Stomach (tissue), 9 donors: ENCODE results near the gene PIP5K1B. TPM values are rescaled to one million over a fixed set of nuclear protein-coding genes. Genes with fewer than 3 reads are reported as not detected.
"Not testable (repeated sequence)": the region's sequence is repeated elsewhere in the genome, so short reads cannot be mapped to it uniquely, and the experiment has no call there.

Source experiments
- DNase-seq, 2 donors: peaks; one replicate each; pipeline versions ENCODE4 v3.0.0 to v3.0.0-alpha.2; 2013 to 2019
- H3K27ac ChIP-seq, 5 donors: fragments of 200-600 bp in 4 of 5; sonication (generic) in 4 of 5; one replicate each; pipeline ENCODE4 v1.5.1; 2013 to 2019; ENCODE audit warnings: mild to moderate bottlenecking in 1 of 5, moderate library complexity in 1 of 5
- H3K27me3 ChIP-seq, 3 donors: fragments of 200-600 bp; sonication (generic); one replicate each; pipeline ENCODE4 v1.5.1; 2017 to 2019; ENCODE audit warnings: mixed run types in 1 of 3
- H3K36me3 ChIP-seq, 4 donors: fragments of 200-600 bp; sonication (generic); 1 replicate in 3 of 4; 2 replicates in 1 of 4; pipeline ENCODE4 v1.5.1; 2016 to 2019
- H3K4me1 ChIP-seq, 4 donors: fragments of 200-600 bp; sonication (generic); one replicate each; pipeline ENCODE4 v1.5.1; 2016 to 2019
- H3K4me3 ChIP-seq, 4 donors: fragments of 200-600 bp; sonication (generic) in 3 of 4; one replicate each; pipeline ENCODE4 v1.5.1; 2016 to 2019; ENCODE audit warnings: mild to moderate bottlenecking in 1 of 4
- H3K9me3 ChIP-seq, 4 donors: fragments of 200-600 bp; sonication (generic); one replicate each; pipeline ENCODE4 v1.5.1; 2016 to 2019
- EP300 ChIP-seq: sonication (generic); formaldehyde crosslinking; IDR thresholded peaks from one replicate; pipeline ENCODE4 v1.6.1; 2017; ENCODE audit warnings: antibody characterized with exemption
- POLR2A ChIP-seq, 4 donors: fragments of 450-650 bp; IDR thresholded peaks; one replicate each; pipeline ENCODE4 v1.6.1; 2016; ENCODE audit warnings: antibody characterized with exemption in 4 of 4, control low read depth in 2 of 4, mild to moderate bottlenecking in 1 of 4, moderate library complexity in 1 of 4
- POLR2AphosphoS5 ChIP-seq, 3 donors: sonication (generic); formaldehyde crosslinking; IDR thresholded peaks; one replicate each; pipeline ENCODE4 v1.6.1; 2016; ENCODE audit warnings: antibody characterized with exemption in 3 of 3
- WGBS, 5 donors: extraction: QIAGEN DNeasy Blood & Tissue Kit in 3 of 5; methylation state at CpG; one replicate each; pipeline versions ENCODE4 v1.1.5 to v1.1.7; 2013 to 2018; 5-methylcytosine and 5-hydroxymethylcytosine counted together
- intact Hi-C: fragments of 100-400 bp; cut with DNase I; formaldehyde crosslinking; loops from one replicate; pipeline ENCODE4 v1.15.1; 2023; ENCODE audit warnings: low total_unique reads
- polyA plus RNA-seq, 3 donors: library from polyadenylated mRNA; stranded (reverse); fragments of 200-250 nt; gene quantifications; one replicate each; pipeline ENCODE4 v1.2.3, GENCODE V29; 2013
- total RNA-seq, 5 donors: library from RNA; depleted of rRNA; stranded (reverse); fragments of >200 nt; gene quantifications; one replicate each; pipeline versions ENCODE4 v1.1.0 to v1.2.3, GENCODE V29; 2014 to 2016
- TF ChIP-seq, protein P1 (sequence below), 7 experiments: fragments of 450-650 bp in 4 of 7; fragments of 200-600 bp in 3 of 7; sonication (generic) in 3 of 7; IDR thresholded peaks; one replicate each; pipeline ENCODE4 v1.5.1; 2016 to 2019; ENCODE audit warnings: antibody characterized with exemption in 7 of 7, control low read depth in 2 of 7, mild to moderate bottlenecking in 1 of 7
- donor health status: healthy with polysubstance abuse.
- donor health status: Bipolar disorder and iron deficiency.
- donor health status: healthy.

PIP5K1B gene
- total and polyA plus RNA-seq, 8 donors, result 2.3 to 33.8 (median 16.6) TPM

DNA sequence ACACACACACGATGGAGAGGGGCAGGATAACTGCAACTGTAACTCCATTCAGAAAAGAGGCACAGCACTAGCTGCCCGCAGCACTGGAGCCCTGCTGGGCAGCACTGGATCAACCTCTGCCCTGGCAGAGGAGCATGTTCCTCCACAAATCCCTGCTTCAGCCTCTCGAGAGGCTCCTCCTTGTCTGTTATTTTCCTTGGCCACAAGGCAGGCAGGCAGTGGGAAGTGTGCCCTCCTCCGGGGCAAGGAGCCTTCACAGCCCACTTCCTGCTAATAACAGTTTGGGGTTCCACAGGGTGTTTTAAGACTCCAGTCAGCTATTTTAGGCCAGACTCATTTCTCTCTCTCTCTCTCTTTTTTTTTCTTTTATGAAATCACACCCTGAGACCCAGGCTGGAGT lies 342.3 kb downstream of the PIP5K1B start:
- TF ChIP-seq EP300 (no peak), POLR2A (IDR thresholded peaks at IDR 0.05) (no peak), POLR2AphosphoS5 (IDR thresholded peaks at IDR 0.05) (no peak)
- TF ChIP-seq, protein P1, sequence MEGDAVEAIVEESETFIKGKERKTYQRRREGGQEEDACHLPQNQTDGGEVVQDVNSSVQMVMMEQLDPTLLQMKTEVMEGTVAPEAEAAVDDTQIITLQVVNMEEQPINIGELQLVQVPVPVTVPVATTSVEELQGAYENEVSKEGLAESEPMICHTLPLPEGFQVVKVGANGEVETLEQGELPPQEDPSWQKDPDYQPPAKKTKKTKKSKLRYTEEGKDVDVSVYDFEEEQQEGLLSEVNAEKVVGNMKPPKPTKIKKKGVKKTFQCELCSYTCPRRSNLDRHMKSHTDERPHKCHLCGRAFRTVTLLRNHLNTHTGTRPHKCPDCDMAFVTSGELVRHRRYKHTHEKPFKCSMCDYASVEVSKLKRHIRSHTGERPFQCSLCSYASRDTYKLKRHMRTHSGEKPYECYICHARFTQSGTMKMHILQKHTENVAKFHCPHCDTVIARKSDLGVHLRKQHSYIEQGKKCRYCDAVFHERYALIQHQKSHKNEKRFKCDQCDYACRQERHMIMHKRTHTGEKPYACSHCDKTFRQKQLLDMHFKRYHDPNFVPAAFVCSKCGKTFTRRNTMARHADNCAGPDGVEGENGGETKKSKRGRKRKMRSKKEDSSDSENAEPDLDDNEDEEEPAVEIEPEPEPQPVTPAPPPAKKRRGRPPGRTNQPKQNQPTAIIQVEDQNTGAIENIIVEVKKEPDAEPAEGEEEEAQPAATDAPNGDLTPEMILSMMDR (IDR thresholded peaks at IDR 0.05), result no peak
- intact Hi-C loops, result loop anchor here (10.0 kb wide), 1 partner anchor 87 kb away; no protein-coding TSS in a partner anchor
- no peaks in the 10 kb centered on the region for H3K27me3 ChIP-seq
- H3K27ac ChIP-seq, result no peak overlapping the region
- H3K36me3 ChIP-seq, result peaks cover 6 to 48% (median 40%) of the 10 kb centered on the region in 4 donors
- peaks cover 6 to 21% (median 14%) of the 10 kb centered on the region in 4 donors for H3K4me1 ChIP-seq
- 71 to 78% (median 72%) methylated on average over 4 of the region's 4 CpGs for WGBS, 5 donors
- H3K4me3 ChIP-seq, result no peak overlapping the region
- no peak for DNase-seq
- no peaks in the 10 kb centered on the region for H3K9me3 ChIP-seq

DNA sequence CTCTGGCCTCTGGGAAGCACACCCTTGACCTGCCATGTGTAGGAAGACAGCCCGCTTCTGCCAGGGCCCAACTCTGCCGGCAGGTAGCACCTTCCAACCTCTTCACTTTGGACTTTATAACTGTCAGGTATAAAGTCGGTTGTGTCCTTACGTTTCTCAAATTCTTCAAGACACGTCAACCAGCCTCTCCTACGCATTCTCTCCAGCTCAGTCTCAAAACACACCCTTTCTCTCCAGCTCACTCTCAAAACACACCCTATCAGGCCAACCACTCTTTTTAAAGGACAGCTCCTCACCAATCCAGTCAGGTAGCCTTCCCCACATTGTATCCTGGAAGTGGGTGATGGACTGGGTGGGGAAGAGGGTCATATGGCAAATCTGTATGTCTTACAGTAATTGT lies 344.1 kb downstream of the PIP5K1B start:
- 81 to 87% (median 84%) methylated on average over 6 of the region's 6 CpGs for WGBS, 5 donors
- Histone ChIP-seq H3K27ac (no peak overlapping the region), H3K27me3 (no peaks in the 10 kb centered on the region), H3K9me3 (no peaks in the 10 kb centered on the region), H3K4me3 (no peak overlapping the region), H3K36me3 (peaks cover 6 to 58% (median 43%) of the 10 kb centered on the region in 4 donors), H3K4me1 (peaks cover 8 to 21% (median 15%) of the 10 kb centered on the region in 4 donors)
- intact Hi-C loops, result loop anchor here (10.0 kb wide), 1 partner anchor 86 kb away; no protein-coding TSS in a partner anchor
- DNase-seq, result no peak
- no peak for TF ChIP-seq EP300
- no peak for TF ChIP-seq POLR2A (IDR thresholded peaks at IDR 0.05)
- TF ChIP-seq, protein P1 (IDR thresholded peaks at IDR 0.05), result no peak
- no peak for TF ChIP-seq POLR2AphosphoS5 (IDR thresholded peaks at IDR 0.05)

DNA sequence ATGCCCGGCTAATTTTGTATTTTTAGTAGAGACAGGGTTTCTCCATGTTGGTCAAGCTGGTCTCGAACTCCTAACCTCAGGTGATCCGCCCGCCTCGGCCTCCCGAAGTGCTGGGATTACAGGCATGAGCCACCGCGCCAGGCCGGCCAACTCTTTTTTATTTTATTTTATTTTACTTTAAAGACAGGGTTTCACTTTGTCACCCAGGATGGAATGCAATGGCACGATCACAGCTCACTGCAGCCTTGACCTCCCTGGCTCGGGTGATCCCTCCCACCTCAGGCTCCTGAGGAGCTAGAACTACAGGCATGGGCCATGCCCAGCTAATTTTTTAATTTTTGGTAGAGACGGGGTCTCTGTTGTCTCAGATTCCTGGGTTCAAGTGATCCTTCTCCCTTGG lies 345.9 kb downstream of the PIP5K1B start:
- not testable (repeated sequence) for H3K27me3 ChIP-seq, DNase-seq, H3K27ac ChIP-seq, H3K9me3 ChIP-seq, H3K4me3 ChIP-seq
- H3K4me1 ChIP-seq, result peaks cover 0 to 19% (median 17%) of the 10 kb centered on the region in 4 donors
- intact Hi-C loops, result loop anchor here (5.0 kb wide), 1 partner anchor 141 kb away; no protein-coding TSS in a partner anchor
- WGBS, 5 donors, result 83 to 95% (median 91%) methylated on average over 12 of the region's 12 CpGs
- peaks cover 6 to 58% (median 47%) of the 10 kb centered on the region in 4 donors for H3K36me3 ChIP-seq

DNA sequence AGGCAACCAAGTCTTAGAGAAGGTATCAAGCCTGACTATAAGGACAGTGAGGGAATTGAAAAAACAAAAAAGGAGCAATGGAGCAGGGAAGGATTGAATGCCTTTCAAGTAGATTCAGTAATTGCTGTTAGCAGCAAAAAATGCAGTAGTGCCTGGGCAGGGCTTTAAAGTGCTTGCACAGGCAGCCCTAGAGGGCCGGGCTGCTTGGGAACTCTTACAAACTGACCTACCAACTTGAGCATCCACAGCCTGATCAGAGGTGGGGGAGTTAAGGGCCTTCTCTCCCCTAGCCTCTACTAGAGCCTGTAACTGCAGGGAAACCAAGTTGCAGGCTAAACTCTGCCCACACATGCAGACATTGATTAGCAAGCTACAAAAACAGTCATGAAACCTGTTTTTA lies 349.9 kb downstream of the PIP5K1B start:
- Histone ChIP-seq H3K27ac (peak overlapping the region in 2 of 5 donors; percentile 18 to 20), H3K36me3 (peaks cover 0 to 26% (median 20%) of the 10 kb centered on the region in 4 donors), H3K4me3 (no peak overlapping the region), H3K9me3 (no peaks in the 10 kb centered on the region), H3K27me3 (no peaks in the 10 kb centered on the region), H3K4me1 (peaks cover 0 to 26% (median 16%) of the 10 kb centered on the region in 4 donors)
- WGBS, 5 donors, result 20 to 62% (median 44%) methylated on average over 1 of the region's 1 CpG
- intact Hi-C loops, result loop anchor here (5.0 kb wide), 1 partner anchor 137 kb away; no protein-coding TSS in a partner anchor
- DNase-seq, result no peak
- TF ChIP-seq POLR2A (IDR thresholded peaks at IDR 0.05), result no peak
- no peak for TF ChIP-seq EP300
- TF ChIP-seq, protein P1 (IDR thresholded peaks at IDR 0.05), result no peak
- TF ChIP-seq POLR2AphosphoS5 (IDR thresholded peaks at IDR 0.05), result no peak

DNA sequence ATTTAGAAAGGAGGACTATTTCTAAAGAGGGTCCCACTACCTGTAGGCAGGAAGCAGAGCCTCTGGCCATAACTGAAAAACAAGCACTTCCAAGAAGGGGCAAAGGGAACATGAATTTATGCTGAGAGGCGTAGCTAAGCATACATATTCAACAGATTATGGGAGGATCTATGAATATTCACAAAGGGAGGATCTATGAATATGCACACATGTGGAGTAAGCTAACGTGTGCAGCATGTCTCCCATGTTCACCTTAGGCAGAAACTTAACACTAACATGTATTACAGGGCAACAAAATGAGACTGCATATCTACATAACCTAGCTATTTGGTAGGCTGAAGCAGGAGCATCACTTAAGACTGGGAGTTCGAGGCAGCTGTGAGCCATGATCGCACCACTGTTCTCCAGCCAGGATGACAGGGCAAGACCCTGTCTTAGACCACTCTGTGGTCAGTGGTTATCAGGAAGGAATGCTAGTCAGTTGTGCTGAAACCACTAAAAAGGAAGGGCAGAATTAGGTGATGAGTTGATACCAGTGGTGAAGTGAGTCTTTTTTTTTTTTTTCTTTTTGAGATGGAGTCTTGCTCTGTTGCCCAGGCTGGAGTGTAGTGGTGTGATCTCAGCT lies 351.3 kb downstream of the PIP5K1B start:
- H3K36me3 ChIP-seq, result peaks cover 0 to 19% (median 14%) of the 10 kb centered on the region in 4 donors
- no peaks in the 10 kb centered on the region for H3K9me3 ChIP-seq
- H3K27ac ChIP-seq, result no peak overlapping the region
- no peak for TF ChIP-seq POLR2A (IDR thresholded peaks at IDR 0.05)
- TF ChIP-seq, protein P1 (IDR thresholded peaks at IDR 0.05), result no peak
- no peak for TF ChIP-seq EP300
- no peak for TF ChIP-seq POLR2AphosphoS5 (IDR thresholded peaks at IDR 0.05)
- H3K4me3 ChIP-seq, result no peak overlapping the region
- peaks cover 0 to 26% (median 16%) of the 10 kb centered on the region in 4 donors for H3K4me1 ChIP-seq
- H3K27me3 ChIP-seq, result no peaks in the 10 kb centered on the region
- no peak for DNase-seq
- intact Hi-C loops, result no loop called here
- 86 to 93% (median 90%) methylated on average over 4 of the region's 4 CpGs for WGBS, 5 donors
